ENCODE results near the gene KRTAP10-10. TPM values are rescaled to one million over a fixed set of nuclear protein-coding genes. Genes with fewer than 3 reads are reported as not detected.
"Not testable (repeated sequence)": the region's sequence is repeated elsewhere in the genome, so short reads cannot be mapped to it uniquely, and the experiment has no call there.

Gene KRTAP10-10
- total RNA-seq, 1 donor from 2014 or later, result not detected

DNA sequence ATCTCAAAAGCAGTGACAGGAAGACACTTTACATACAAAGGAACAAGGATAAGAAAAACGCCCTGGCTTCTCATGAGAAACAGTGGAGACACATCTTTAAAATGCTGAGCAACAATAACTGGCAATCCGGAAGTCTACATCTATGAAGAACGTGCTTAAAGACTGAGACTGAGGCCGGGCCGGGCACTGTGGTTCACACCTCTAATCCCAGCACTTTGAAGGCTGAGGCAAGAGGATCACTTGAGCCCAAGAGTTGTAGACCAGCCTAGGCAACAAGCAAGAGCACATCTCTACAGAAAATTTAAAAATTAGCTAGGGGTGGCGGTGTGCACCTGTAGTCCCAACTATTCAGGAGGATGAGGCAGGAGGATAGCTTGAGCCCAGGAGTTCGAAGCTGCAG is 46.9 kb downstream of the KRTAP10-10 start:
- no peak overlapping the region for H3K27ac Mint-ChIP-seq (ENCODE audit: unreplicated experiment)
- no peaks in the 10 kb centered on the region for H3K4me1 ChIP-seq (ENCODE audit: insufficient read depth, low read length)
- H3K4me1 Mint-ChIP-seq (ENCODE audit: low read depth, unreplicated experiment), result peaks cover 5% of the 10 kb centered on the region
- DNase-seq (ENCODE audit: low read depth), result no peak
- H3K27me3 ChIP-seq (ENCODE audit: insufficient read depth, low read length), result peaks cover 10% of the 10 kb centered on the region
- peaks cover 73% of the 10 kb centered on the region for H3K27me3 Mint-ChIP-seq (ENCODE audit: low read depth, unreplicated experiment)
- no peak overlapping the region for H3K9ac ChIP-seq (ENCODE audit: low read length)
- no peaks in the 10 kb centered on the region for H3K9me3 ChIP-seq (ENCODE audit: insufficient read depth, low read depth, low read length)
- no peaks in the 10 kb centered on the region for H3K36me3 ChIP-seq (ENCODE audit: insufficient read depth, low read length)
- no peak overlapping the region for H2AFZ ChIP-seq (ENCODE audit: low read depth, low read length)
- no peaks in the 10 kb centered on the region for H3K79me2 ChIP-seq (ENCODE audit: insufficient read depth, low read length)
- no peaks in the 10 kb centered on the region for H4K20me1 ChIP-seq (ENCODE audit: insufficient read depth, low read length)
- FAIRE-seq, result no peak
- no peak overlapping the region for H3K4me2 ChIP-seq (ENCODE audit: low read length)
- H3K36me3 Mint-ChIP-seq (ENCODE audit: low read depth, unreplicated experiment), result peaks cover 8% of the 10 kb centered on the region
- no peak for TF ChIP-seq EZH2 (IDR thresholded peaks at IDR 0.05; ENCODE audit: insufficient read depth, low read length)
- TF ChIP-seq, protein P1, sequence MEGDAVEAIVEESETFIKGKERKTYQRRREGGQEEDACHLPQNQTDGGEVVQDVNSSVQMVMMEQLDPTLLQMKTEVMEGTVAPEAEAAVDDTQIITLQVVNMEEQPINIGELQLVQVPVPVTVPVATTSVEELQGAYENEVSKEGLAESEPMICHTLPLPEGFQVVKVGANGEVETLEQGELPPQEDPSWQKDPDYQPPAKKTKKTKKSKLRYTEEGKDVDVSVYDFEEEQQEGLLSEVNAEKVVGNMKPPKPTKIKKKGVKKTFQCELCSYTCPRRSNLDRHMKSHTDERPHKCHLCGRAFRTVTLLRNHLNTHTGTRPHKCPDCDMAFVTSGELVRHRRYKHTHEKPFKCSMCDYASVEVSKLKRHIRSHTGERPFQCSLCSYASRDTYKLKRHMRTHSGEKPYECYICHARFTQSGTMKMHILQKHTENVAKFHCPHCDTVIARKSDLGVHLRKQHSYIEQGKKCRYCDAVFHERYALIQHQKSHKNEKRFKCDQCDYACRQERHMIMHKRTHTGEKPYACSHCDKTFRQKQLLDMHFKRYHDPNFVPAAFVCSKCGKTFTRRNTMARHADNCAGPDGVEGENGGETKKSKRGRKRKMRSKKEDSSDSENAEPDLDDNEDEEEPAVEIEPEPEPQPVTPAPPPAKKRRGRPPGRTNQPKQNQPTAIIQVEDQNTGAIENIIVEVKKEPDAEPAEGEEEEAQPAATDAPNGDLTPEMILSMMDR (IDR thresholded peaks at IDR 0.05; ENCODE audit: insufficient read depth, low read depth, low read length), result no peak
- no peak overlapping the region for H3K4me3 Mint-ChIP-seq (ENCODE audit: unreplicated experiment)
- peaks cover 6% of the 10 kb centered on the region for H3K9me3 Mint-ChIP-seq (ENCODE audit: unreplicated experiment)
- H3K27ac ChIP-seq (ENCODE audit: low read depth, low read length), result no peak overlapping the region
- no peak overlapping the region for H3K4me3 ChIP-seq (ENCODE audit: insufficient read depth, low read depth, low read length)

DNA sequence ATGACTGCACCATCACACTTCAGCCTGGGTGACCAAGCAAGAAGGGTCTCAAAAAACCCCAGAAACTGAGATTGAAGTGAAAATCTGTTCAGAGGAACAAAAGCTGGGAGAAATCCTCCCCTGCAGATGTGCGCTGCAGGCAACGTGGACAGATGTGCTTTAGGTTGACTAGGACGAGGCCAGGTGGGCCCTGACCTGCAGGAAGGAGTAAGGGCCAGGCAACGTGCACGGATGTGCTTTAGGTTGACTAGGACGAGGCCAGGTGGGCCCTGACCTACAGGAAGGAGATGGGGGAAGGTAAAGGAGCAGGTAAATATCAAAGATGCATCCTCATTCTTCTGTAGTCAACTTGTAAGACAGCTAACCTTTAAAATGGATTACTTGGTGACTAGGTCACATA is 47.3 kb downstream of the KRTAP10-10 start:
- Histone ChIP-seq H3K9ac (ENCODE audit: low read length) (no peak overlapping the region), H3K4me2 (ENCODE audit: low read length) (no peak overlapping the region), H3K4me1 (ENCODE audit: insufficient read depth, low read length) (no peaks in the 10 kb centered on the region), H3K27me3 (ENCODE audit: insufficient read depth, low read length) (peaks cover 10% of the 10 kb centered on the region), H3K79me2 (ENCODE audit: insufficient read depth, low read length) (no peaks in the 10 kb centered on the region), H3K4me3 (ENCODE audit: insufficient read depth, low read depth, low read length) (no peak overlapping the region), H2AFZ (ENCODE audit: low read depth, low read length) (no peak overlapping the region), H3K27ac (ENCODE audit: low read depth, low read length) (no peak overlapping the region), H4K20me1 (ENCODE audit: insufficient read depth, low read length) (no peaks in the 10 kb centered on the region), H3K9me3 (ENCODE audit: insufficient read depth, low read depth, low read length) (no peaks in the 10 kb centered on the region), H3K36me3 (ENCODE audit: insufficient read depth, low read length) (no peaks in the 10 kb centered on the region)
- Mint-ChIP-seq H3K4me3 (ENCODE audit: unreplicated experiment) (no peak overlapping the region), H3K9me3 (ENCODE audit: unreplicated experiment) (peaks cover 6% of the 10 kb centered on the region), H3K27ac (ENCODE audit: unreplicated experiment) (no peak overlapping the region), H3K27me3 (ENCODE audit: low read depth, unreplicated experiment) (peaks cover 70% of the 10 kb centered on the region), H3K4me1 (ENCODE audit: low read depth, unreplicated experiment) (peaks cover 5% of the 10 kb centered on the region), H3K36me3 (ENCODE audit: low read depth, unreplicated experiment) (peaks cover 8% of the 10 kb centered on the region)
- no peak for DNase-seq (ENCODE audit: low read depth)
- TF ChIP-seq, protein P1 (IDR thresholded peaks at IDR 0.05; ENCODE audit: insufficient read depth, low read depth, low read length), result no peak
- no peak for TF ChIP-seq EZH2 (IDR thresholded peaks at IDR 0.05; ENCODE audit: insufficient read depth, low read length)
- FAIRE-seq, result no peak

DNA sequence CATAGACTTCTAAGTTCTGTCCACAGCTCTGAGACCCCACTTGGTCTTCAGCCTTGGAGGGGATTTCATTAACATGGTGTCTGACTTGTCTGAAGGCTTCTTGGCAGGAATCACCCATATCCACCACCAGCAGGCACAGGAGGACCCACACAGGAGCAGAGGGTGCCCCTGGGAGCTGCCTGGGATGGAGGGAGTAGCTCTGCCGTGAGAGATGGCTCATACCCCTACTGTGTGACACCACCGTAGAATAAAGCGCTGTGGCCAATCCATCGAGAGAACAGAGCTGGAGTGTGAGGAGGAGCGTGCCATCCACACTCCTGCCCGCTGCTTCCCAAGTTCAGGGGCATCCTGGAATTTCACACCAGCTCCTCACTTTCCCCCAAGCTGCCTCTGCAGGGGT is 47.9 kb downstream of the KRTAP10-10 start:
- not testable (repeated sequence) for H3K4me1 ChIP-seq (ENCODE audit: insufficient read depth, low read length); H3K27ac ChIP-seq (ENCODE audit: low read depth, low read length); H3K27ac Mint-ChIP-seq (ENCODE audit: unreplicated experiment); H3K4me3 Mint-ChIP-seq (ENCODE audit: unreplicated experiment); H3K9me3 ChIP-seq (ENCODE audit: insufficient read depth, low read depth, low read length); H3K79me2 ChIP-seq (ENCODE audit: insufficient read depth, low read length); H3K36me3 ChIP-seq (ENCODE audit: insufficient read depth, low read length); H2AFZ ChIP-seq (ENCODE audit: low read depth, low read length); H3K9me3 Mint-ChIP-seq (ENCODE audit: unreplicated experiment); FAIRE-seq; H3K4me3 ChIP-seq (ENCODE audit: insufficient read depth, low read depth, low read length); H3K36me3 Mint-ChIP-seq (ENCODE audit: low read depth, unreplicated experiment); H4K20me1 ChIP-seq (ENCODE audit: insufficient read depth, low read length); H3K9ac ChIP-seq (ENCODE audit: low read length); DNase-seq (ENCODE audit: low read depth); H3K4me2 ChIP-seq (ENCODE audit: low read length); H3K4me1 Mint-ChIP-seq (ENCODE audit: low read depth, unreplicated experiment); H3K27me3 ChIP-seq (ENCODE audit: insufficient read depth, low read length)
- H3K27me3 Mint-ChIP-seq (ENCODE audit: low read depth, unreplicated experiment), result peaks cover 68% of the 10 kb centered on the region

All from astrocyte (in vitro differentiated cells and primary cell).